ENCODE results near the gene NAALADL2. TPM values are rescaled to one million over a fixed set of nuclear protein-coding genes. Genes with fewer than 3 reads are reported as not detected.

Gene NAALADL2
- total RNA-seq, 4 donors from 2014 or later: 10.3 to 16.7 (median 10.9) TPM

Small RNA genes within 50 kb of the gene (small RNA-seq; reads per million reads assigned to genes)
- gene MIR4789: not detected
- not detected for gene RNU4-91P
- not detected for gene RNU6-1233P
- gene RNU6-1317P: not detected
